ENCODE data around the gene KIAA1958. TPM values are rescaled to one million over a fixed set of nuclear protein-coding genes. Genes with fewer than 3 reads are reported as not detected.

Gene KIAA1958
- total RNA-seq, 1 donor from 2014 or later: 3.9 TPM

DNA sequence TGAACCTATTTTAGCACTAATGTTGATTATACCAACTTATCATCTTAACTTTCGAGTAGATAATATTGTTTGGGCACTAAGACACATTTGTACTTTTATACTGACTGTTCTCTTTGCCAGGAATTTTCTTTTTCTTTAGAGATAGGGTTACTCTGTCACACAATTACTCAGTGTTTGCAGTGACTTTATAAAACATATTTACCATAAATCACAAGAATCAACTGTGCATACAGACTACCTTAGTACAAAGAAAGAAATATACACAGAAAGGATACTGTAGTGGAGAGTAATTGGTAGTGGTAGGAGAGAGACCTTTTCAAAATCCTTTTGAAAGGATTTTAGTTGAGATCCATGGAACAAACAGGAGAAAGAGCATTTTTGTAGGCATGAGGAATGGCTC, 40.3 kb downstream of the KIAA1958 start:
- intact Hi-C loops (cut with micrococcal nuclease): no loop called here

DNA sequence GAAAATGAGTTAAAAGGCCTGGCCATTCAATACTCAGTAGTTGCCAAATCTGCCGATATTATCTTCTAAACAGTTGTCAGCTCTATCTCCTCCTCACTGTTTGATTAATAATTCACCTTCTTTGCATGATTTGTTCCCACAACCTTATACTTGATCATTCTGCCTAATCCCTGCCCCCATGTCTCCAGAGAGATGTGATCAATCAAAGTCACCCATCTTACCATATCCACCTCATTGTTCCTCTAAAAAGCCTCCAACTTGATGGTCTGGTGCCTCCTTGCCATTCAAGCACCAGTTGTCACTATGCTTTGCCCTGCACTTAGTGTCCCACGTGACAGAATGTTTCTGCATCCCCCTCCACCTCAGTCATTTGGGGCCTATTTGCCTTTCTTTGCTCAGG, 41.3 kb downstream of the KIAA1958 start:
- intact Hi-C loops (cut with micrococcal nuclease): no loop called here

DNA sequence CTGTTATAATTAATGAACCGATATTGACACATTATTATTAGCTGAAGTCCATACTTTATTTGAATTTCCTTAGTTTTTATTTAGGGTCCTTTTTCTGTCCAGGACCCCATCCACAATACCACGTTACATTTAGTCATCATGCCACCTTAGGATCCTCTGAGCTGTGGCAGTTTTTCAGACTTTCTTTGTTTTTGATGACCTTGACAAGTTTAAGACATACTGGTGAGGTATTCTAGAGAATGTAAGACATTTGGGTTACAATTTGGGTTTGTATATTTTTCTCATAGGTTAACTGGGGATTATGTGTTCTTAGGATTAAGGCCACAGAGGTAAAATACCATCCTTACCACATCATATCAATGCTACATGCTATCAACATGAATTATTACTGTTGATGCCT, 42.7 kb downstream of the KIAA1958 start:
- intact Hi-C loops (cut with micrococcal nuclease): no loop called here

DNA sequence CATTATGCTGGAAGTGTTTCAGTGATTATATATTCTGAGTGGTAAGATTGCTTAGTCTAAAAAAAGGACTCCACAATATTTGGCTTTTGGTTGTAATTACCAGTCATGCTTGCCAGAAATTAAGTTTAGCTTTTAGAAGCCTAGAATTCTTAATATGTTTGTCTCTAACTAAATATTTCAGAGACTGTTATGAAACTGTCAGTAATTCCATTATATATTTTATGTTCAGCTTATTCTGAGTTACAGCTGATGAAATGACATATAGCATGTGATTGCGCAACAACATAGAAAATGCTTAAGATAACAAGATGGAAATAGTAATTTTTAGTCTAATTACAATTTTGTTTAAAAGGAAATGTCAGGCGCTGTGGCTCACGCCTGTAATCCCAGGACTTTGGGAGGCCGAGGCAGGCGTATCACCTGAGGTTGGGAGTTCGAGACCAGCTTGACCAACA, 44.2 kb downstream of the KIAA1958 start:
- intact Hi-C loops (cut with micrococcal nuclease): no loop called here

DNA sequence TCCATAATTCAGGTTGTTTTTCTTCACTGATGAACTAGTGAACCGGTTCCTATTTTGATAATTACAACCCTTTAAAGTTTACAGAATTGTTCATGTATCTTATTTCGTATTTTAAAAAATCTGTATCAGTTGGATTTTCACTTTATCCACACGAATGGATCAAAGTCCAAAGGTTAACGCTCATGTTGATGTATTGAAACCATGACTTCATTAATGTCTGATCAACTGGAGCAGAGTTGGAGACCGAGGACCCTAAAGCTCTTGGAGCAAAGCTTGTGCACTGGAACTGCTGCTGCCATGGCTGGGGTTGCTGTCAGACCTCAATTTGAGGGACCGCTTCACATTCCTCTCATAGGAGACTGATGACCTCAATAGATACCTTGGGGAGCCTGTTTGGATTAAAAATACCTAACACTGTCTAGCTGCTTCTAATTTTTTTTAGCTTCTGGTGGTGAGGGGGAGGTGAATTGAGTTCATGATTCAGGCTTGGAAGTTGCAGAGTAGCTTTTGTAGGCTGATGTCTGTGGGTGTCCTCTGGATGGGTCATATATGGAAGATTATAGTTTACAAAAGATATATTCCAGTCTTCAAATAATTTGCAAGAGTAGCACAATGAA, 45.1 kb downstream of the KIAA1958 start:
- intact Hi-C loops (cut with micrococcal nuclease): no loop called here

DNA sequence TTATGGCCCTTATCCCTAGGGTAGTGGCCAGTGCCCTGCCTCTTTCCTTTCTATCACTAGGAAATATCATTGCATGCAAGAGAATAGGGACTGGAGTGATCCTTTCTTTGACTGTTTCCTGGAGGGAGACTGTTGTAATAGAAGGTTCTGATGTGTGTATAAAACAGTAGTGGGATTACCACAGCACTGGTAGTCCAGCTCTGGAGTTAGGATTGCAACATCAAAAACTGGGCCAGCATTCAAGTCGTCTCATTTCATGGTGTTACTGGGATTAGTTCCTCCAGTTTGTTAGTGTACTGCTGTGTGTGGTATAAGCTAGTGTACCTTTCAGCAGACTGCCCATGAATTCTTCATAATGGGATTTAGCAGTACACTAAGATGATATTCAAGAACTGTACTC, 45.8 kb downstream of the KIAA1958 start:
- intact Hi-C loops (cut with micrococcal nuclease): no loop called here

DNA sequence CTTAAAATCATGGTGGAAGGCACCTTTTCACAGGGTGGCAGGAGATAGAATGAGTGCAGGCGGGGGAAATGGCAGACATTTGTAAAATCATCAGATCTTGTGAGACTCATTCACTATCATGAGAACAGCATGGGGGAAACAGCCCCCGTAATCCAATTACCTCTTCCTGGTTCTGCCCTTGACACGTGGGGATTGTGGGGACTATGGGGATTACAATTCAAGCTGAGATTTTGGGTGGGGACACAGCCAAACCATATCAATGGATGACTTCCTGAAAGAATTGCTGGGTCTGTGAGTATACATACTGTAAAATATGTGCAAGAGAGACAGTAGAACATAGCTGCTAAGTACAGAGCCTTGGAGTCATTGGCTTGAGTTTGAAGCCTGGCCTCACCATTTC, 47.0 kb downstream of the KIAA1958 start:
- intact Hi-C loops (cut with micrococcal nuclease): no loop called here

DNA sequence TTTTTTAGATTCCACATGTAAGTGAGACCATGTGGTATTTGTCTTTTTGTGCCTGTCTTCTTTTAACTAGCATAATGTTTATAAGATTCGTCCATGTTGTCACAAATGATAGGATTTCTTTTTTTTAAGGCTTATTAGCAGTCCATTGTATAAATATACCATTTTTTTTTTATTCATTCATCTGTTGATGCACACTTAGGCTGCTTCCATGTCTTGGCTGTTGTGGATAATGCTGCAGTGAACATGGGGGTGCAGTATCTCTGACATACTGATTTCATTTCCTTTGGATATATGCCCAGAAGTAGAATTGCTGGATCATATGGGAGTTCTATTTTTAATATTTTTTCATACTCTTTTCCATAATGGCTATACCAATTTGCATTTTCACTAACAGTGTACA, 48.7 kb downstream of the KIAA1958 start:
- intact Hi-C loops (cut with micrococcal nuclease): no loop called here

DNA sequence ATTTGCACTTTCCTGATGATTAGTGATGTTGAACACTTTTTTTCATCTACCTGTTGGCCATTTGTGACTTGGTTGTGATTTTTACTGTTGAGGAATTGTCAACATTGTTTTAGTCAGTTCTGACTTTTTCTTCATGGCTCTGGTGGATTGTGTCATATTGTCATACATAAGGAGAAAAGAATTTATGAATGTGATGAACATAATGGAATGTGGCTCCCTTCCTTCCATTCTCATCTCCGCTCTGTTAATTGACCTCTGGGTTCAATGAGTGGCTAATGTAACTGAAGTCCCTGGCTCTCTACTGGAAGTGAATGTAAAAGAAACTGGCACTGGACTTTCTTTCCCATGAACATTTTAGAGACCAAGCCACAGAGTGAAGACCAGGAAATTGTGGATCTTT, 49.2 kb downstream of the KIAA1958 start:
- intact Hi-C loops (cut with micrococcal nuclease): no loop called here

DNA sequence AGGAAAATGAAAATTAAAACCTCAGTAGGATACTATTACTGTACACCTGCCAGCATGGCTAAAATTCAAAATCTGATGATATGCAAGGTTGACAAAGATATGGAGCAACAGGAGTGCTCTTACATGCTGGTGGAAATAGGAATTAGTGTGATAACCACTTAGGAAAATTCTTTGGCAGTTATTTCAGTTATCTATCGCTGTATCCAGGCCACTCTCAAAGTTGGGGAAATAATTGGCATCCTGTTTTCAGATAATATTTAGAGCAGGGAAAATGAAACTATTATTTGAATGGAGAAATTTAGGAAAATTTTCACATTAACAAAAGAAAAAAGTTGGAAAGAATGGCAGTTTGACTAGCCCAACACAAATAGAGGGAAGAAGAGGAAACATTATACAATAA, 50.9 kb downstream of the KIAA1958 start:
- intact Hi-C loops (cut with micrococcal nuclease): no loop called here

DNA sequence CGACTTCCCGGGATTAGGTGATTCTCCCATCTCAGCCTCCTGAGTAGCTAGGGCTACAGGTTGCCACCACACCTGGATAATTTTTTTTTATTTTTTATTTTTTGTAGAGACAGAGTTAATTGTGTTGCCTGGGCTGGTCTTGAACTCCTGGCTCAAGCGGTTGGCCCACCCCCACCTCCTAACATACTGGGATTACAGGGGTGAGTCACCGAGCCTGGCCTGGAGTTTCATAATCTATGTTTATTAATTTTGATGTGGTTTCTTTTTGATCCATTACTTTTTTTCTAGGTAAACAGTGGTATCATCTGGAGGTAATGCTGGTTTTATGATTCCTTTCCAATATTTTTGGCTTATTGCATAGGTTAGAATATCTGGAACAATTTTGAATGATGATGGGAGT, 54.2 kb downstream of the KIAA1958 start:
- intact Hi-C loops (cut with micrococcal nuclease): loop anchor here (10.0 kb wide), 1 partner anchor 124 kb away; no protein-coding TSS in a partner anchor

DNA sequence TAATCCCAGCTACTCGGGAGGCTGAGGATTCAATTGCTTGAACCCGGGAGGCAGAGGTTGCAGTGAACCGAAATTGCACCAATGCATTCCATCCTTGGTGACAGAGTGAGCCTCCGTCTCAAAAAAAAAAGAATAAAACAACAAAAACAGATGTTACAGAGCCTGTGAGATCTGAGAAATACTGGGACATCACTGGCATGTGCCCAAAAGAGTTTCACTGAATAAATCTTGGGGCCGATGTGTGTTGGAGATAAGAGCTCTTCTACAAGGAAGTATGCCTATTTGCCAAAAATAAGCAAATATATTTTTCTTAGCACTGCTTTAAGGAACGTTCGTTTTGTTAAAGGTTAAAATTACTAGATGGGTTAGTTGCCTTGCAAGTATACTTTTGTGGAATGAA, 55.1 kb downstream of the KIAA1958 start:
- intact Hi-C loops (cut with micrococcal nuclease): loop anchor here (10.0 kb wide), 1 partner anchor 123 kb away; no protein-coding TSS in a partner anchor

DNA sequence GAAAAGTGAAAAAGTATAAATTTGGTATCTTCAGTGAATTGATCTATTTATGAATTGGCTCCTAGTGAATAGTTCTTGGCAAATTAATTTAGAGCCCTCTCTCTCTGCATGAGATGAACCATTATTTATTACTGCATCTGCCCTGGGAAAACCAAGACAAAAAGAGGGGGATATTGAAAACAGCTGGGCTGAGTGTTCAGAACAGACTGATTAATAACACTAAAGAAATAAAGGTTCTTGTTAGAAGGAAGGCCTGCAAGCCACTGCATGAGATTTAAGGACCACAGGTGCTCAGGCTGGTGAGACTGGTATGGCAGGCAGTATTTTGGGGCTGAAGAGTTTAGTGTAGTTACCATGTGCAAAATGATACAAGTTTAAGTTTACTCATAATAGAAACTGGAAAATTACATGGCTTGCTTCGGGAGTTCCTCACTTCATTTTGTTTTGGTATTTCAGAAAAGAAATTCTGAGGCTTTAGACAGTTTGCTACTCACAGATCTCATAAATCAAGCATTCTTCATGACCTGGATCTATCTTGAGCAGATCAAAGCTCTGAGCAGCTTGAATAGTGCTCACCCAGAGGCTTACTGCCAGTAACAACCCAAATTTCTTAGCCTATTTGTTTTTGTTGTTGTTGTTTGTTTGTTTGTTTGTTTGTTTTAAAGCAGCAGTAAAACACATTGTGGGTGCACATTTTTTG, 56.1 kb downstream of the KIAA1958 start:
- intact Hi-C loops (cut with micrococcal nuclease): loop anchor here (10.0 kb wide), 1 partner anchor 122 kb away; no protein-coding TSS in a partner anchor

DNA sequence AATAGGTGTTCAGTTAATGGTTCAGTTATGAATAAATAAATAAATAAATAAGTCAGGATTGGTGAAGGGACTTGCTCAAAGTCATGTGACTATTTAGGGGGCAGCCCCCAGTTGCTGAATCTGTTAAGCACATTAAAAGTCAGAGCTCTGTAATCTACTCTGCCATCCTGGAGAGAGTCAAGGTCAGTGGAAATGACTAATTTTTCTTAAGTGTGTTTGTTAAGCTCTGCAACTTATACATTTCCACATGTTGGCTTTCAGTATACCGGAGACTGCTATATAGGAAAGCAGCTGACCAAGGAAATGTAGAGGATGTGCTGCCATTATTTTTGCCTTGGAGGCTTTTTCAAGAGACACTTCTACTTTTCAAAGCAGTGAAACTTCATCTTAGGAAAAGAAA, 57.9 kb downstream of the KIAA1958 start:
- intact Hi-C loops (cut with micrococcal nuclease): loop anchor here (10.0 kb wide), 1 partner anchor 120 kb away; no protein-coding TSS in a partner anchor

DNA sequence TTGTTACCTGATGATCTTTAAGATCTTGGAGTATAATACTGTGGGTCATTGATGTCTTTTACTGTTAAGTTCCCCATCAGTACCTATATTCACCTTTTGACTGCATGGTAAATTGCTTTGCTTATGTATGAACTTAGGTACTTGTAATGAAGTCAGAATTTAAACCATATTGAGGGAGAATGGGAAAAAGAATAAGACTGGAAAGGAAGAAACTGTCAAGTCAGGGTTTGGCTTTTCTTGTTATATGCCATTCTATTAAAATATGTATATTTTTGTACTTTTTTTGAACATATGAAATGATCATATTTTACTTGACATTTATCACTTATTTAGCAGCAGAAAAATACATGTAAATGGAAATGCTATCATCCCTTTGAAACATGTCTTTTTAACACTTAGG, 58.6 kb downstream of the KIAA1958 start:
- intact Hi-C loops (cut with micrococcal nuclease): loop anchor here (10.0 kb wide), 1 partner anchor 120 kb away; no protein-coding TSS in a partner anchor

DNA sequence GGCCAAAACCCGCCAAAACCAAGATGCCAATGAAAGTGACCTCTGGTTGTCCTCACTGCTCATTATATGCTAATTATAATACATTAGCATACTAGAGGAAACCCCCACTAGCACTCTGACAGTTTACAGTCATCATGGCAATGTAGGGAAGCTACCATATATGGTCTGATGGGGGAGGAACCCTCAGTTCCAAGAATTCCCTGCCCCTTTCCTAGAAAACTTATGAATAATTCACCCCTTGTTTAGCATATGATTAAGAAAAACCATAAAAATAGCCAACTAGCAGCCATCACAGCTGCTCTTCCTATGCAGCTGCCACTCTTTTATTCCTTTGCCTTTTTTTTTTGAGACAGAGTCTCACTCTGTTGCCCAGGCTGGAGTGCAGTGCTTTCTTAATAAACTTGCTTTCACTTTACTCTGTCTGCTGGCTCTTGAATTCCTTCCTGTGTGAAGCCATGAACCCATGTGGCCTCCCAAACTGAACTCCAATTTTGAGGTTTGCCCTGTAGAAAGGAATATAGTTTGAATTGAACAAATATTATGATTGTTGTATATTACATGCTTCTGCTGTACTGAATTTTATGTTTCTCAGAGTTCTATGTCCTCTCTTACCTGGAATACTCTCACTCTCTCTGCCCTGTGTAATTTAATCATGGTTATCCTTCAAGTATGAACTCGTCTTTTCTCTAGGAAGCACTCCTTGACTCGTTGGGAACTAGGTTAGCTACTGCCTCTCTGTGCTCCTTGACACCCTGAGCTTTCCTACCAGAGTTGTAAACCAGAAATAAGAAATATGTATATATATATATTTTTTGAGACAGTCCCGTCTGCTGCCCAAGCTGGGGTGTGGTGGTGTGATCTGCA, 59.8 kb downstream of the KIAA1958 start:
- intact Hi-C loops (cut with micrococcal nuclease): loop anchor here (1.0 to 10.0 kb wide), 2 partner anchors 118 to 172 kb away; partner anchors contain the start of gene INIP

DNA sequence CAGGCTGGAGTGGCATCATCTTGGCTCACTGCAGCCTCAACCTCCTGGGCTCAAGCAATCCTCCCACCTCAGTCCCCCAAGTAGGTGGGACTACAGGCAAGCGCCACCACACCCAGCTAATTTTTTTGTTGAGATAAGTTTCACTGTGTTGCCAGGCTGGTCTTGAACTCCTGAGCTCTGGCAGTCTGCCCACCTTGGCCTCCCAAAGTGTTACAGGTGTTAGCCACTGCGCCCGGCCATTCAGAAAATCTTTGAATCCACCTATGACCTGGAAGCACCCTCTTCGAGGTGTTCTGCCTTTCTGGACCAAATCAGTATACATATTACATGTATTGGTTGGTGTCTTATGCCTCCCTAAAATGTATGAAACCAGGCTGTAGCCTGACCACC, 61.4 kb downstream of the KIAA1958 start:
- intact Hi-C loops (cut with micrococcal nuclease): loop anchor here (10.0 kb wide), 1 partner anchor 117 kb away; no protein-coding TSS in a partner anchor

DNA sequence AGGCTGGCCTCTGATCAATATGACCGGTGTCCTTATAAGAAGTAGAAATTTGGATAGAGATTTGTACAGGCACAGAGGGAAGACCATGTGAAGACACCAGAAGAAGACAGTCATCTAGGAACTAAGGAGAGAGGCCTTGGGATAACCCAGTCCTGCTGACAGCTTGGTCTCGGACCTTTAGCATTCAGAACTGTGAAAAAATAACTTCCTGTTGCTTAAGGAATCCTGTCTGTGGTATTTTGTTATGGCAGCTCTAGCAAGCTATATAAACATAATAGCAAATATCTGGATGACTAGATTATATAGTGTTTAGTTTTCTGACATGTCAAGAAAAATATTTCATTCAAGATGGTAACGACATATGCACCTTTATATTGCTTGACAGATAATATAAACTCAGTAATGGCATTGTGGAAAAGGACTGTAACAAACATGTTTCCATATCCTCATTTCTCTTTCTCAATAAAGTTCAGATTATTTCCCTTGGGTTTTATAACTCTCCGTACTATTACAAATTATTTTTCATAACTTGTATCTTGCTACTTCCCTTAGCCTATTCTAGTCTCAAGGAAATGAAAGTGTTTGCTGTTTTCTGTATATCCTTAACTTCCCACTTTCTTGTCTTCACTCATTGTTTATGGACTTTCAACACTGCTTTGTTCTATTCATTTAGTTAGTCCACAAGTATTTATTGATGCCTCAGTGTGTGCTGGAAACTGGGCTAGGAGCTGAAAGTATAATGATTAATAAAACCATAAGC, 62.4 kb downstream of the KIAA1958 start:
- intact Hi-C loops (cut with micrococcal nuclease): loop anchor here (10.0 kb wide), 1 partner anchor 116 kb away; no protein-coding TSS in a partner anchor

DNA sequence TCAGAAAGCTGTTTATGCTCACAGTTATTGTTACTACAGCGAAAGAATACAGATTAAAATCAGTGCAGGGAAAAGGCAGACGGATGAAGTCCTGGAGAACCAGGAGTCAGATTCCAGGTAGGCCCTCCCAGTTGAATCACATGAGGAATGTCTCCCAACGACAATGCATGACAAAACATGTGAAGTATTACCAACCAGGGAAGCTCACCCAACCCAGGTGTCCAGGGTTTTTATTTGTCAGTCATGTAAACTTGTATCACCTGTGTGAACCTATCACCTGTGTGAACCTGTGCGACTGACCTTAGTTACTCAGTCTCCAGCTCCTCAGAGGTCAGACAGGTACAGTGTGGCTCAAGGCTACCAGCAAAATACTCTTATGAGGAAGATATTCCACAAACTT, 63.9 kb downstream of the KIAA1958 start:
- intact Hi-C loops (cut with micrococcal nuclease): loop anchor here (10.0 kb wide), 1 partner anchor 64 kb away; no protein-coding TSS in a partner anchor

DNA sequence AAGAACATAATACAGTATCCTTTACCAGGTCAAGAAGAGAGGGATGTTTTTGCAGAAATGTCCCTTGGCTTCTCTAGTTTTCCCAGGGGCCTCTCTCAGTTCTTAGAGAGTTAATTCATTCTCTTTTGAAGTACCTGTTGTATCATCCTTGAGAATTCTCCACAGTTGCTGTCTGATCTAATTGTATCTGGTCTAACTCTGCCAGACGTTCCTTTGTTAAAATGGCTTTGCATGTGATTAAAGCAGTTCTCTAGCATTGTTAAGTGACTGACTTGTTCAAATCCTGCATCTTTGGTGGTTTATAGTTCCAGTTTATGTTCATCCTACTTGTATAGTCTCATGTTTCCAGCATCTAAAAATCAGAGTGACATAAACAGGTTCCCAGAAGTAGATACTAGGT, 65.0 kb downstream of the KIAA1958 start:
- intact Hi-C loops (cut with micrococcal nuclease): loop anchor here (10.0 kb wide), 1 partner anchor 63 kb away; no protein-coding TSS in a partner anchor

All from T-helper 1 cell treated with Interleukin-12 subunit alpha and Interleukin-12 subunit beta and Interleukin-4 antibody, amounts not matched to agents 30 ng/mL and 1 ng/mL, for 36 hours (primary cell).